ENCODE data around the gene METRN.

- TF ChIP-seq CTCF (conservative IDR thresholded peaks at IDR 0.05; ENCODE audit: low read depth, low read length) (no peak), SMC3 (IDR thresholded peaks at IDR 0.05; ENCODE audit: low read depth, low read length) (no peak), MAZ (IDR thresholded peaks at IDR 0.05; ENCODE audit: borderline replicate concordance, low read depth, low read length) (no peak), RAD21 (IDR thresholded peaks at IDR 0.05; ENCODE audit: low read length) (no peak), POLR2A (IDR thresholded peaks at IDR 0.05; ENCODE audit: low read depth, low read length) (no peak), RCOR1 (IDR thresholded peaks at IDR 0.05; ENCODE audit: insufficient replicate concordance, low read length) (no peak), BHLHE40 (IDR thresholded peaks at IDR 0.05; ENCODE audit: low read depth, low read length) (no peak)
These were observed 14.0 kb upstream of the METRN start for GRCh38 chr16:700684-701584.
